Sigmoid colon (tissue), 7 donors: ENCODE measurements around the gene CROCC. TPM values are rescaled to one million over a fixed set of nuclear protein-coding genes. Genes with fewer than 3 reads are reported as not detected.

Experiments used
- DNase-seq: peaks from one replicate; pipeline ENCODE4 v3.0.0-alpha.2; 2019
- H3K27ac ChIP-seq, 4 donors: fragments of 200-600 bp; sonication (generic); one replicate each; pipeline ENCODE4 v1.5.1; 2016 to 2019; ENCODE audit warnings: mild to moderate bottlenecking in 1 of 4
- H3K27me3 ChIP-seq, 3 donors: fragments of 200-600 bp; sonication (generic); one replicate each; pipeline ENCODE4 v1.5.1; 2019; ENCODE audit warnings: mild to moderate bottlenecking in 1 of 3
- H3K36me3 ChIP-seq, 4 donors: fragments of 200-600 bp; sonication (generic); one replicate each; pipeline ENCODE4 v1.5.1; 2016 to 2019
- H3K4me1 ChIP-seq, 4 donors: fragments of 200-600 bp; sonication (generic); one replicate each; pipeline ENCODE4 v1.5.1; 2017 to 2019
- H3K4me3 ChIP-seq, 4 donors: fragments of 200-600 bp; sonication (generic); one replicate each; pipeline ENCODE4 v1.5.1; 2017 to 2019; ENCODE audit warnings: mild to moderate bottlenecking in 2 of 4, moderate library complexity in 1 of 4
- H3K9me3 ChIP-seq, 4 donors: fragments of 200-600 bp in 3 of 4; sonication (generic) in 3 of 4; one replicate each; pipeline versions ENCODE4 v1.5.1 to v1.6.1; 2013 to 2019
- EP300 ChIP-seq, 4 donors: sonication (generic); formaldehyde crosslinking; IDR thresholded peaks; one replicate each; pipeline ENCODE4 v1.6.1; 2017; ENCODE audit warnings: antibody characterized with exemption in 4 of 4
- POLR2A ChIP-seq, 2 donors: fragments of 450-650 bp; IDR thresholded peaks; one replicate each; pipeline ENCODE4 v1.6.1; 2016; ENCODE audit warnings: antibody characterized with exemption in 2 of 2, mild to moderate bottlenecking in 2 of 2, moderate library complexity in 2 of 2
- POLR2AphosphoS5 ChIP-seq, 4 donors: sonication (generic); formaldehyde crosslinking; IDR thresholded peaks; one replicate each; pipeline ENCODE4 v1.6.1; 2017; ENCODE audit warnings: antibody characterized with exemption in 4 of 4
- WGBS, 2 donors: extraction: QIAGEN DNeasy Blood & Tissue Kit; methylation state at CpG; one replicate each; pipeline ENCODE4 v1.1.7; 2013; 5-methylcytosine and 5-hydroxymethylcytosine counted together
- intact Hi-C: fragments of 100-400 bp; cut with DNase I; formaldehyde crosslinking; loops from one replicate; pipeline ENCODE4 v1.15.1; 2023
- polyA plus RNA-seq, 3 donors: library from polyadenylated mRNA; stranded (reverse); fragments of 200-250 nt; gene quantifications; one replicate each; pipeline ENCODE4 v1.2.3, GENCODE V29; 2013
- total RNA-seq, 4 donors: library from RNA; depleted of rRNA; stranded (reverse); fragments of >200 nt; gene quantifications; one replicate each; pipeline ENCODE4 v1.1.0, GENCODE V29; 2016
- TF ChIP-seq, protein P1 (sequence below), 4 experiments: fragments of 450-650 bp in 3 of 4; fragments of 200-600 bp in 1 of 4; IDR thresholded peaks; one replicate each; pipeline ENCODE4 v1.5.1; 2016 to 2019; ENCODE audit warnings: antibody characterized with exemption in 4 of 4, mild to moderate bottlenecking in 3 of 4, moderate library complexity in 2 of 4
- donor health status: healthy with polysubstance abuse.
- donor health status: Bipolar disorder and iron deficiency.
- donor health status: healthy.

CROCC gene
- total and polyA plus RNA-seq, 7 donors: 3.5 to 25.5 (median 16.5) TPM

GRCh38 chr1:17008208-17008855 is 86.6 kb downstream of the CROCC start:
- TF ChIP-seq, protein P1, sequence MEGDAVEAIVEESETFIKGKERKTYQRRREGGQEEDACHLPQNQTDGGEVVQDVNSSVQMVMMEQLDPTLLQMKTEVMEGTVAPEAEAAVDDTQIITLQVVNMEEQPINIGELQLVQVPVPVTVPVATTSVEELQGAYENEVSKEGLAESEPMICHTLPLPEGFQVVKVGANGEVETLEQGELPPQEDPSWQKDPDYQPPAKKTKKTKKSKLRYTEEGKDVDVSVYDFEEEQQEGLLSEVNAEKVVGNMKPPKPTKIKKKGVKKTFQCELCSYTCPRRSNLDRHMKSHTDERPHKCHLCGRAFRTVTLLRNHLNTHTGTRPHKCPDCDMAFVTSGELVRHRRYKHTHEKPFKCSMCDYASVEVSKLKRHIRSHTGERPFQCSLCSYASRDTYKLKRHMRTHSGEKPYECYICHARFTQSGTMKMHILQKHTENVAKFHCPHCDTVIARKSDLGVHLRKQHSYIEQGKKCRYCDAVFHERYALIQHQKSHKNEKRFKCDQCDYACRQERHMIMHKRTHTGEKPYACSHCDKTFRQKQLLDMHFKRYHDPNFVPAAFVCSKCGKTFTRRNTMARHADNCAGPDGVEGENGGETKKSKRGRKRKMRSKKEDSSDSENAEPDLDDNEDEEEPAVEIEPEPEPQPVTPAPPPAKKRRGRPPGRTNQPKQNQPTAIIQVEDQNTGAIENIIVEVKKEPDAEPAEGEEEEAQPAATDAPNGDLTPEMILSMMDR (IDR thresholded peaks at IDR 0.05): no peak
- TF ChIP-seq POLR2AphosphoS5 (IDR thresholded peaks at IDR 0.05): no peak
- no peak for TF ChIP-seq EP300 (IDR thresholded peaks at IDR 0.05)
- TF ChIP-seq POLR2A (IDR thresholded peaks at IDR 0.05): no peak
- peaks cover 0 to 23% (median 17%) of the 10 kb centered on the region in 4 donors for H3K36me3 ChIP-seq
- H3K27ac ChIP-seq: no peak overlapping the region
- H3K9me3 ChIP-seq: no peaks in the 10 kb centered on the region
- no peaks in the 10 kb centered on the region for H3K27me3 ChIP-seq
- WGBS, 2 donors: 87 to 92% methylated on average over 15 of the region's 15 CpGs
- H3K4me1 ChIP-seq: peaks cover 0 to 25% (median 21%) of the 10 kb centered on the region in 4 donors
- intact Hi-C loops: no loop called here
- DNase-seq: no peak
- H3K4me3 ChIP-seq: no peak overlapping the region

GRCh38 chr1:17009706-17010105 is 88.0 kb downstream of the CROCC start:
- DNase-seq: no peak
- intact Hi-C loops: loop anchor here (5.0 kb wide), 2 partner anchors 38 to 47 kb away; no protein-coding TSS in a partner anchor
- 35 to 50% methylated on average over 4 of the region's 4 CpGs for WGBS, 2 donors
- Histone ChIP-seq H3K27ac (no peak overlapping the region), H3K4me3 (no peak overlapping the region), H3K4me1 (peaks cover 0 to 25% (median 21%) of the 10 kb centered on the region in 4 donors), H3K27me3 (no peaks in the 10 kb centered on the region), H3K9me3 (no peaks in the 10 kb centered on the region), H3K36me3 (peaks cover 0 to 11% (median 8%) of the 10 kb centered on the region in 4 donors)
- TF ChIP-seq, protein P1 (IDR thresholded peaks at IDR 0.05): no peak
- TF ChIP-seq EP300 (IDR thresholded peaks at IDR 0.05): no peak
- no peak for TF ChIP-seq POLR2A (IDR thresholded peaks at IDR 0.05)
- no peak for TF ChIP-seq POLR2AphosphoS5 (IDR thresholded peaks at IDR 0.05)

- intact Hi-C loops: loop anchor here (5.0 kb wide), 2 partner anchors 36 to 49 kb away; no protein-coding TSS in a partner anchor
- H3K27me3 ChIP-seq: no peaks in the 10 kb centered on the region
- TF ChIP-seq POLR2AphosphoS5 (IDR thresholded peaks at IDR 0.05) (no peak), EP300 (IDR thresholded peaks at IDR 0.05) (no peak), POLR2A (IDR thresholded peaks at IDR 0.05) (no peak)
- TF ChIP-seq, protein P1 (IDR thresholded peaks at IDR 0.05): no peak
- H3K4me1 ChIP-seq: peaks cover 0 to 25% (median 21%) of the 10 kb centered on the region in 4 donors
- no peaks in the 10 kb centered on the region for H3K9me3 ChIP-seq
- no peaks in the 10 kb centered on the region for H3K36me3 ChIP-seq
- H3K27ac ChIP-seq: peak overlapping the region in 3 of 4 donors; percentile 42 to 65 (median 46)
- DNase-seq: no peak
- 0 to 1% methylated on average over 15 of the region's 15 CpGs for WGBS, 2 donors
- peak overlapping the region; percentile 49 to 95 (median 82) for H3K4me3 ChIP-seq
Measured at GRCh38 chr1:17011092-17011438, 89.3 kb downstream of the CROCC start.

- H3K9me3 ChIP-seq: no peaks in the 10 kb centered on the region
- intact Hi-C loops: loop anchor here (5.0 kb wide), 2 partner anchors 36 to 49 kb away; no protein-coding TSS in a partner anchor
- TF ChIP-seq, protein P1 (IDR thresholded peaks at IDR 0.05): no peak
- TF ChIP-seq POLR2AphosphoS5 (IDR thresholded peaks at IDR 0.05): peak in 1 of 4 donors; percentile 38
- H3K27ac ChIP-seq: peak within 1 kb of the TSS in 3 of 4 donors; percentile 42 to 65 (median 46)
- H3K4me3 ChIP-seq: peak within 1 kb of the TSS; percentile 49 to 95 (median 82)
- no peaks in the 10 kb centered on the region for H3K27me3 ChIP-seq
- 1 to 2% methylated on average over 94 of the region's 94 CpGs for WGBS, 2 donors
- H3K36me3 ChIP-seq: no peaks in the 10 kb centered on the region
- peaks cover 0 to 25% (median 21%) of the 10 kb centered on the region in 4 donors for H3K4me1 ChIP-seq
- peak; percentile 85 for DNase-seq
Measured at GRCh38 chr1:17011439-17012307, 89.9 kb downstream of the CROCC start, which contains the start of gene ATP13A2. Gene ATP13A2 (minus strand): TSS chr1:17011928. CDS start chr1:17011738, 190 bp downstream.
